HG02798 (cell line): ENCODE results near the gene SRSF5.
A peak's percentile ranks its signal among the peaks of the same experiment; 100 is the strongest.
"Not testable (repeated sequence)": the region's sequence is repeated elsewhere in the genome, so short reads cannot be mapped to it uniquely, and the experiment has no call there.

Experiments used
- ATAC-seq: cut with Tn5 transposase; IDR thresholded peaks from one replicate; pipeline ENCODE4 v1.9.1; 2021; ENCODE audit warnings: mild to moderate bottlenecking; ENCODE audit not compliant: unreplicated experiment, poor library complexity

The SRSF5 gene

DNA sequence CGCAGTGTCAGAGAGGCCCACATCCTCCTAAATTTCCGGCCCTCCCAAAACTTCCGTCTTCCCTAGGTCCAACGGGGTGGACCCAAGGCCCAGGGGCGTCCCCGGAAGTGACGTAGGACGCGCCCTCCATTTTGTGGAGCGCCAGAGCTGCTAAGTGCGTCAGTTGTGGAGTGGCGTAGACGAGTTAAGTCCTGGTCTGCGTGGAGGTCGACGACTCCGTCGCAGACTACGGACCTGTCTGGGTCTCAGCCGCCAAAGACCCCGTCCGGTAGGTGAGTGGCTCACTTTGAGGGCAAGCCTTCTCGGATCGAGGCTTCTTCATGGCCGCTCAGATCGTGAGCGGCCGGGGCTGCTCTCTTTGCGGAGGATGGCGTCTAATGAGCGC lies at the start of gene SRSF5:
SRSF5 (plus strand) TSS at position 159 of the 385 bp plus-strand sequence. CDS start 1,015 bp downstream, outside the sequence.
- ATAC-seq, result peak; percentile 86

DNA sequence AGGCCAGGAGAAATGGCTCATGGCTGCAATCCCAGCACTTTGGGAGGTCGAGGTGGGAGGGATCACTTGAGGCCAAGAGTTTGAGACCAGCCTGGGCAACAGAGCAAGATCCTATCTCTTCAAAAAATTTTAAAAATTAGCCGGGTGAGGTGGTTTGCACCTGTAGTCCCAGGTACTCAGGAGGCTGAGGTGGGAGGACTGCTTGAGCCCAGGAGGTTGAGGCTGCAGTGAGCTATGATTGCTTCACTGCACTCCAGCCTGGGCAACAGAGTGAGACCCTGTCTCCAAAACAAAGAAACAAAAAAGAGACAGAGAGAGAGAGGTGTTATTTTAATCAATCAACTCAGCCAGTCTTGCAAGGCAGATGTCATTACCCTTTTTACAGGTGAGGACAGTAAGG lies 48.3 kb upstream of the SRSF5 start:
- ATAC-seq, result not testable (repeated sequence)

DNA sequence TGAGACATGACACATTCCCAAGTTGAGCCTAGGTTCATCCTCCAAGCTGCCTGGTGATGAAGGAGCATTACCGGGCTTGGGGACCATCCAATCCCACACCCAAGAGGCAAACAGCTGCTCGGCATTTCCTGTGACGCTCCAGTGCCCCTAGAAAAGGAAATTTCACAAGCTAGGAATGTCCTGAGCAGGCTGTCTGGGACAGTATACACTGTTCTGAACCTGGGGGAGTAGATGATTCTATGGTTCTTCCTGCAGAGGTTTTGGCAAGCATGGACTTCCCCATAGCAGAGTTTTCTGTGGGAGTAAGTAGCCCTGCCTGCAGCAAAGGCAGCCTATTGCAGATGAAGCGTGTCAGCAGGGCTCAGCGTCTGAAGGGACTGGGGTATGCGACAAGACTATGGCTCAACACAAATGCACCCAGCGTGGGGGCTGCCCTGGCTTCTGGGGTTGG lies 47.4 kb upstream of the SRSF5 start:
- no peak for ATAC-seq

DNA sequence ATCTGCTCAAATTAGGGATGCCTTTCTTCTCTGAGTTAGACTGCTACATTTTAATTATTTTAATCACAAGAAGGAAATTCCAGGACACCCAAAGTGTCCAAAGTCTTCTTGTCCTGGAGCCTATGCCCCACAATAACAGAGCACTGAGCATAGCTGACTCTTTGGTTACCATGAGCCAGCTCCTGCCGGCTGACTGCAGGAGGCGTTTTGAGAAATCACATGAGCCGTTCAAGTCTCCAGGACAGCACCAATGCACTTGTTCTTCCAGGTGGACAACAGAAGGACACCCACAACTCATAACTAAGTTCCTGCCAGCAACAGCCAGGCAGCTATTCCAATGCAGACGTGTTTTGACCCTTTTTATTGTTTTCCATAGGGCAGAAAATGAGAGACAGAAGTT lies 46.0 kb upstream of the SRSF5 start:
- no peak for ATAC-seq

DNA sequence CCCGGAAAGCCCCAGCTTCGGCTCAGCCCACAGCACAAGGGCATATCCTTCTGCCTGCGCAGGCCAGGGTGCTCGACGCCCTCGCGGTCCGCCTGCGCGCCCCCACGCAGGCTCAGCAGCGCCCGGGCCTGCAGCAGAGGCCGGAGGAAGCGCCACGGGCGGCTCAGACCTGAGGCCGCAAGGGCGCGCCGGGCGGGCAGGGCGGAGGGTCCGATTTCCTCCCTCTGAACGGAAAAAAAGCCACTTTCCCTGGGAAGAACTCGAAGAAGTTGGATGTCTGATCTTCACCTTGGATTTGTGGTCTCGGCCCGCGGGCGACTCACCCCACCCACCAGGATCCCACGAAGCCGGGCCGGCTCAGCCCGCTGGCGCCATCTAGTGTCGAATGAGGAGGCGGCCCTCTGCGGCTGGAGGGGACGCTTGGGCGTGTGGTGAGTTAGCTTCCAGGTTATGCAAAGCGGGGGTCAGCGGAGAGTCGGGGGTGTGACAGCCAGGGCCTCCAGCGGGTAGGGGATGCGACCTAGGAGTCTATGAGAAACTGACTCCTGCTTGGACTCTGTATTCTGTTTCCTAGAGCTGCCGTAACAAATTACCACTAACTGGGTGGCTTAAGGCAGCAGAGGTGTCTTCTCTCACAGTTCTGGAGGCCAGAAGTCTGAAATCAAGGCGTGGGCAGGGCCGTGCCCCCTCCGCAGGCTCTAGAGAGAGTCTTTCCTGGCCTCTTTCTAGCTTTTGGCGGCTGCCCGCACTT lies 40.0 kb upstream of the SRSF5 start:
- peak; percentile 87 for ATAC-seq

DNA sequence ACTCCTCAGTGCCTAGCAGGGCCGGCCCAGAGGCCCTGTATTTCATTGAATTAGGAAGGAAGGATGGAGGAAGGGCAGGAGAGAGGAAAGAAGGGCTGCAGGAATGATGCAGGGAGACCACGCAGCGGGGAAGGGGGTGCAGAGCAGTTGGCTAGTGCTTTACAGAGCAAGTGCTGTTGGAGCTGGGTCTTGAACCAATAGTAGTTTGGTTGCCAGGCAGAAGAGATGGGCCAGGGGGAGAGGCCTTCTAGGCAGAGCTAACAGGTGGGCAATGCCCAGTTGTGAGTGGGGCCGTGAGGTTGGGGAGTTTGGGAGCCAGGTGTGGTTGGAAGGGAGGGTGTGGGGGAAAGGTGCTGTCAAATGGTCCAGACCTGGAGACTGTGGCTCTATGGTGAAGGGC lies 39.1 kb upstream of the SRSF5 start:
- no peak for ATAC-seq

DNA sequence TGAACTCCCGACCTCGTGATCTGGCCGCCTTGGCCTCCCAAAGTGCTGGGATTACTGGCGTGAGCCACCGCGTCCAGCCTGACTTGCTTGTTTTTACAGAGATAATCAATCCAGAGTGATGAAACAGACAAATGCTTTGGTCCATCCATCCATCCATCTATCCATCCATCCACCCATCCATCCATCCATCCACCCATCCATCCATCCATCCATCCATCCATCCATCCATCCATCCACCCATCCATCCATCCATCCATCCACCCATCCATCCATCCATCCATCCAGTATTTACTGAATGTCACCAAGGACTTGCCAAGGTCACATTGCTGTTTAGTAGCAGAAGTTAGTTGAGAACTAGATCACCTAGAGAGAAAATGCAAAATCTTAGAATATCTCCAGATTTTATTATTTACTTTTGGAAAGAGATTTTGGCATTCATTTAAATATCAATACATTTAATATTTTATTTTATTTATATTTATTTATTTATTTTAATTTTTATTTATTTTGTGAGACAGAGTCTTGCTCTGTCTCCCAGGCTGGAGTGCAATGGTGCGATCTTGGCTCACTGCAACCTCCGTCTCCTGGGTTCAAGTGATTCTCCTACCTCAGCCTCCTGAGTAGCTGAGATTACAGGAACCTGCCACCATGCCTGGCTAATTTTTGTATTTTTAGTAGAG lies 34.9 kb upstream of the SRSF5 start:
- not testable (repeated sequence) for ATAC-seq

DNA sequence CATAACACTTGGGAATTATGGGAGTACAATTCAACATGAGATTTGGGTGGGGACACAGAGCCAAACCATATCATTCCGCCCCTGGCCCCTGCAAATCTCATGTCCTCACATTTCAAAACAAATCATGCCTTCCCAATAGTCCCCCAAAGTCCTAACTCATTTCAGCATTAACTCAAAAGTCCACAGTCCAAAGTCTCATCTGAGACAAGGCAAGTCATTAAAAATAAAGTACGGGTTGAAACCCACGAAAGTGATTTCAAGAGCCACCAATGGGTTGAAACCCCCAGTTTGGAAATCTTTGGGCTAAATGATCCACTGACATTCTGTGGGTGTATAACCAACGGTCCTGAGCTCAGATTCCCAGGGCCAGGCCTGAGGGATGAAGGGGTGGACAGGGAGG lies 30.5 kb upstream of the SRSF5 start:
- not testable (repeated sequence) for ATAC-seq

DNA sequence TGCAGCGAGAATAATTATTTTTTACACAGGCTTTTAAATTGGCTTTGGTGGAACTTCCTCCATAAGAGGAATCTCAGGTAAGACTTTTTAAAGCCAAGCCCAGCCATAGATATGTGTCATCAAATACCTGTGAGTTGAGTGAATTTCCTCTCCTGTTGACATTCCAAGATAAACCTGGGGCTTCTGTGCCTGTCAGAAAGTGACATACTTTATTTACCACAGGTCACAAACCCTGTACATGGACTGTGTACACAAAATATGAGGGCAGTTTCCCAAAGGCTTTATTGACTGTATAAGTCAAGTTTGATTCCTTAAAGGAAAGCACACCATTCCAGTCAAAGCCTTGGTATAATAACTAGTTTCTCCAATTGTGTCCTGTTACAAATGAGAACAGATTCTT lies 25.9 kb upstream of the SRSF5 start:
- no peak for ATAC-seq

DNA sequence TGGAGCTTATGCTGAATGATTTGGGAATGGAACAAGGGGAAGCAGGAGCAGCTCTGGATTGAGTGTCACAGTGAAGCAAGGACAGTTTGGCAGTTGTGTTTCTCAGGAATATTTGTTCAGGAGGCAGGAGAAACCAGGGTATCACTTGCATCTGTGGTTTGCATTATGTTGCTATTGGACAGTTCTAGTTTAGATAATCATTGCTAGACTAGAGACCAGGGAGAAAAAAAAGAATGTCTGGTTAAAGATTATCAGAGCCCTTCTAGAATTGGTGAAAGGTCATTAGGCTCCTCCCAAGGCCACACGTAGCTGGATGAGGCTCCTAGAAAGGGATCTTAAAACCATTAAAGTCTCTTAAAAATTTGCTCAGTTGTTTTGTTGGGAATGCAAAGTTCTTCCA lies 17.0 kb upstream of the SRSF5 start:
- ATAC-seq, result no peak

DNA sequence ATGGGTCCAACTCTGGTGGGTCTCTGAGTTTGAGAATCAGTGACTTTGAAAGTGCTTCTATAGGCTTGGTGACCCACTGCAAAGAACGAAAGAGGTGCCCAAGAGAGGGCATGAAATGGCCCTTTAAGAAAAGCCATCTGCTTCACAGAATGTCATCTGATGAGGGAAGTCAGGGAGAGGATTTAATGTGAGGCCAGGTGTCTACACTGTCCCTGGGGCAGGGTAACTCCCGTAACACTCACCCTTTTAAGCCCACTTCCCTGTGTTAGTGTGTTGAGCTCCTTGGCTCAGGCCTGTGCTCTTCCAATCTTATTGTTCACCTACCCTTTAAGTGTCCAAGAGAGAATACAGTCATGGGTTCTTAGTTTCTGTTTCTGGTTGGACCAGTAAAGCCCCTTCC lies 16.4 kb upstream of the SRSF5 start:
- ATAC-seq, result no peak

DNA sequence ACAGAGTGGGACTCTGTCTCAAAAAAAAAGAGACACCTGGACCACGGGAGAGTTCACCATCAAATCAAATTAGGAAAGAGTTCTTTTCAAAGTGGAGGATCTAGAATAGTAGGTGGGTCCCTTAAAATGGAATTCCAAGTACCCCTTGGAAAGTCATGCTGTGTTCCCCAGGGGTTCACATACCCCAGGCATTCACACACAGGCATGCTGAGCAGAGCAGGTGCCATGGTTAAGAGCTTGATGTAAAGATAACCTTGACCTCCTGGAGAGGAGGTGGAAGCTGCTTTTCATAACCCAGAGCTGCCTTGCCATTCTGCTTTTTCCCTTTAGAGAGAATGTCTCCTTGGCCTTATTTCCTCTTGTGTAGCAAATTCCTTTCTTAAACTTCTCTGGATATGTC lies 14.2 kb upstream of the SRSF5 start:
- ATAC-seq, result no peak

DNA sequence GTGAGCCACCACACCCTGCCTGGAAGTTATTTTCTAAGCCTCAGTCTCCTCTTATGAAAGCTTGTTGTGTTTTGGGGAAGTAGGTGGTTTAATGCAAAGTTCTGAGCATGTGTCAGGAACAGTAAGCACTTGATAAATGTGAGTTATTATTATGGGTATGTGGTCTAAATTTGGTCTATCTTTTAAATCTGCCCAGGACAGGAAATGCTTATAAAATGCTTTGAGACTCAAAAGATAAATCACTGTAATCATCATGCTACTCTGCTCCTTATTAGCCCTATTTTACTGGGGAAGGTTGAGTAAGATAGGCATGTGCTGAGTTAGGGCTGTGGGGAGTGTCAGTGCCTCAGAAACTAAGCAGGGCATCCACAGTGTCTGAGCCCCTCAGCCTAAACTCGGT lies 13.1 kb upstream of the SRSF5 start:
- ATAC-seq, result no peak

DNA sequence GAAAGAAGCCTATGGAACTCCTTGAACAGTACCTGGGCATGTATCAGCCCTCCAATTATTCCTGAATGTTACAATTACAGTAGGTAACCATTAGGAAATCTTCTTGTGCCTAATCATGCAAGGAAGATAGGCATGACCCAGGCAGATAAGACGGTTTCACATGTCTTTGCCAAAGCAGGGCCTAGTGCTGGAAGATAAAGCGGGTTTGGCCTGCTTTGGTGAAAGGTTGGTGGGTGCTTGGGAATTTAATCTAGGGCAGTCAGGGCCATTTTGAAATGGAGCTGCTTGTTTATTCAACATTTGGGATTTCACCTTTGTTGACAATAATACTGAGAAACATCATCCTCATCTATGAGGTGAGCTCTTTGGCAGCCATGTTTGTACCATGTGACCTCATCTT lies 12.5 kb upstream of the SRSF5 start:
- no peak for ATAC-seq

DNA sequence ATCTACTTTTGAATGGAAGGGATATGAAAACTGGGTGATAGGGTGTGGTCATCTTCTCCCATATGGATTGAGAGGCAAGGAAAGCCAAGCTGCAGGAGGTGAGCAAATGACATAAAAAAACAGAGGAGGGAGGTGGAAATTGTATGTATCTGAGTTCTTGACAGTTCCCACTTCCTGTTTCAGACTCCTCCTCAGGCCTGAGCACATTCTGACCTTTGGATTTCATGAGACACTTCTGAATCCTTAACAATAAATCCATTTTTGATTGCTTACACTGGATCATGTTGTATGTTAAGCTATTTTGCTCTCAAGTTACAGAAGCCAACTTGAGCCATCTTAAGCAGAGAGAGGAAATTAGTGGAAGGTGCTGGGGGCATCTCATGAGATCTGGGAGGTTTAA lies 11.6 kb upstream of the SRSF5 start:
- no peak for ATAC-seq

DNA sequence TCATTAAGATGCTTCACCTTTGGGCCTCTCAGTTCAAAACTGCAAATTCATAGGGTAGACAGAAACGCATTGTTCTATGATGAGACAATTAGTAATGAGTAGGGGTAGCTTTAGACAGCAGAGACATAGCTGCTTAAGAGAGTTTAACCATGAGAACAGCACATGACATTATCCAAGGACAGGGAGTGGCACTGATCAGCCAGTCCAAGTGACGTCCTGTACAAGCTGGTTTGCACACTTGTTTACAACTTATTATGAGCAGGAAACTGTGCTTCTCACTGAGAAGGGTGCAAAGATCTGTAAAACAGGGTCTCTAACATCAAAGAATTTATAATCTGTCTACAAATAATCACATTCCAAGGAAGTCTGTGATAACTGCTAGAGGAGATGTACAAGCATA lies 11.2 kb upstream of the SRSF5 start:
- no peak for ATAC-seq

DNA sequence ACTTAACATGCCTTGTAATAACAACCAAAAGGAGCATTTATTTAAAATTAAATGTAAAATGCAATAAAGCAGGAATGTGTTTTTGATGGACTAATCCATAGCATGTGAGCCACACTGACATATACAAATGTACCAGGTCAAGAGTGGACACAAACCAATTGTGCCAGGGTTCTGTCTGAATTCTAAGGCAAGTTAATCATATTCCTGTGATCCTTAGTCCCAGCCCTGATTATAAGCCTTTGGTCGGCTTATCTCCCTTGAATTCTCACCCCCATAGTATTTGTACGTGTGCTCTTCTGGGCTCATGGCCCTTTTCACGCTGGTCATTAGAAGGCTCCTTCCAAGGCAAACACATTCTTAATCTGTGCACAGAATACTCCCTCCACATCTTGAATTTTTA lies 10.6 kb upstream of the SRSF5 start:
- ATAC-seq, result no peak

DNA sequence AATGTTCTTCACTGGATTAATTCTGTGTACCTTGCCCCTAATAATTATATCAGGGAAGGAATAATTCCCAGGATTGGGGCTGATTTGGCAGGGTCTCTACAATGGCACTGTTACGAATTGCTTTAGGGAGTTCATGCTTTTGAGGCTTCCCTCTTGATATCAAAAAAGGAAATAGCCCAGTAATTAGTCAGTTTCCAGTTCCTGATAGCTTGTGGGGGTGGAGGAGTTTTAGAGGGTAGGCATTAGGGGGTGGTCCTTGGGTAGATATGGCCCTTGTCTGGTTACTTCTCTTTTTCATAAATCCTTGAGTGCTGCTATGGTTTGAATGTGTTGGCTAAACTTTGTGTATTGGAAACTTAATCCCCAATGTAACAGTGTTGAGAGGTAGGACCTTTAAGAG lies 6.1 kb upstream of the SRSF5 start:
- no peak for ATAC-seq

DNA sequence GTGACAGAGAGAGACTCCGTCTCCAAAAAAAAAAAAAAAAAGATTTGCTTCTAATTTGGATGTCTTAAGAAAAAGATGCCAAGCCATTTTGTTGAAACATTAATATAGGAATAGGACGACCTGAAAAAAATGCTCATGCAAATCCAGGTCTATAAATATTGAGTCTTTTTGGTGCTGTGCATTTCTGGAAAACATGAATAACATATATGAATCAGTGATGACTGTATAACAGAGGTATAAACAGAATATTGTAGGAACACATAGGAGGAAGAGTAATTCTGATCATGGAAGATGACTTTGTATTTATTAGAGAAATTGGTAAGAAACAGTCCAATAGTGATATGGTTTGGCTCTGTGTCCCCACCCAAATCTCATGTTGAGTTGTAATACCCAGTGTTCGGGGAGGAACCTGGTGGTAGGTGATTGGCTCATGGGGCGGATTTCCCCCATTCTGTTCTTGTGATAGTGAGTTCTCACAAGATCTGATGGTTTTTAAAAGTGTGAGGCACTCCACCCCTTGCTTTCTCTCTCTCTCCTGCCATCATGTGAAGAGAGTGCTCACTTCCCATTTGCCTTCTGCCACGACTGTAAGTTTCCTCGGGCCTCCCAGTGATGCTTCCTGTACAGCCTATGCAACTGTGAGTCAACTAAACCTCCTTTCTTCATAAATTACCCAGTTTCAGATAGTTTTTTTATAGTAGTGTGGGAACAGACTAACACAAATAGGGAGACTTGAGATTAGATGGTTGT lies 3.0 kb upstream of the SRSF5 start:
- ATAC-seq, result no peak

DNA sequence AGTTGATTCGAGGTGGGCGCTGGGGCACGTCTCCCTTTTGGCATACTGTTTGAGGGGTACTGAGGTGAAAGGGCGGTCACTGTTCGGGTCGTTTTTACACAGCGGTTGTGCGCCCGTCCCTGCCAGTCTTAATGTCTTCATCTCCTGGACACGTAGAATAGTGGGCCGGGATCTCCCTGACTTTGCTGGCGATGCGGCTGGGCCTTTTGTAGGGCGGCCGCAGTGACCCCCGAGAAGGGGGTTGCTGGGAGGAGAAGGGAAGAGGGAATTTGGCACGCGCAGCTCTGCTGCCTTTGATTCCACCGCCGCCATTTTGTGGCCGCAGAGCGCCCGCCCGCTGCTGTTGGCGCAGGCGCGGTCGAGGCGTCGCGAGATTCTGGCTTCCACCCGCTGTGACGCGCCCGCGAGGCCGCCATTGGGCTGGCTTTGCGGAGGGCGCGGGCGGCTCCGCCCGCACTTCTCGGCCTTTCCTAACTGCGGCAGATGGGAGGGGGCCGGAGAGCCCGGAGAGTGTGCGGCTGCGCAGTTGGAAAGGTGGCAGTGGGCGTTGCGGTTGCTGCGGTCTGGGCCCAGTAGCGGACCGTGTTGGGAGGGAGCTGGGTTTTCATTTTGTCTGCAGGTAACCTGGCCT lies 542 bp downstream of the SRSF5 start:
- peak; percentile 76 for ATAC-seq

DNA sequence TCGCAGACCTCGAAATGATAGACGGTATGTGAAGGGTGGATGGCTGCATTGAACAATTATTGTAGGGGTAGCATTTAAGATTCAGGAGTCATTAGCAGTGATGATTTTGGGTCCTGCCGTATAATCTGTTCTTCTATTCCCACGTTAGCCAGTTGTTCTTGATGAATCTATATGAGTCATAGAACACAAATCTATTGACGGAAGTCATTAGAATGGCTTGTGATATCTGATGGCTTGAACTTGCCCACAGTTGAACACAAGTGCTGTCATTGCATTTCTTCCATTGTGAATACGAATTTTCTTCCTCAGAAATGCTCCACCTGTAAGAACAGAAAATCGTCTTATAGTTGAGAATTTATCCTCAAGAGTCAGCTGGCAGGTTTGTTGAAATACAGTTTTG lies 1.9 kb downstream of the SRSF5 start:
- ATAC-seq, result no peak
